Measurements from ENCODE around the gene PODXL2. TPM values are rescaled to one million over a fixed set of nuclear protein-coding genes. Genes with fewer than 3 reads are reported as not detected.

PODXL2 gene
- 5.4 and 6.5 TPM in 2 replicates for total RNA-seq

DNA sequence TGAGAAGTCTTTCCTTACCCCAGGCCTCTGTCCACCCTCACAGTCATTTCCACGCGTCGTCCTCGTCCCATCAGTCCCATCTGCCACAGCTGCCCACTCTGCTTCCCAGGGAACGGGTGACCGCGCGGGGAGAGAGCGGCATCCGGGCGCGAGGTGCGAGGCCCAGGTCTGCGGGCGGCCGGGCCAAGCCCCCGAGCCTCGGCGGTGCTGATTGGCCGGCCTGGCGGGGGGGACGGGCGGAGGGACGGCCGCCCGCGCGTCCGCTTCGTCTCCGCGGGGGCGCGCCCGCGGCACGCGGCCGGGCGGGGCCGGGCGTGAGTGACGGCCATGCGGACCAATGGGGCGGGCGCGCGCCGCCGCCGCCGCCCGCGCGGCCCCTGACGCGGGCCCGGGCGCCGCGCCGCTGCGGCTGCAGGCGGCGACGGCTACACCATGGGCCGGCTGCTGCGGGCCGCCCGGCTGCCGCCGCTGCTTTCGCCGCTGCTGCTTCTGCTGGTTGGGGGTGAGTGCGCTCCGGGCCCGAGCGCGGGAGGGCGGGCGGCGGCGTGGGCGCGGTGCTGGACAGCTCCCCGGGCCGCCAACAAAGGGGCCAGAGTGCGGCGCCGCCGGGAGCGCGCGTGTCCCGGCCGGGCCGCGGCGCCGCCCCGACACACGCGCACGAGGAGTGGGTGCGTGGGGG is at the start of gene PODXL2:
Gene PODXL2 (plus strand): TSS at position 398 of the 679 bp plus-strand sequence. CDS start 35 bp downstream, at position 433.

DNA sequence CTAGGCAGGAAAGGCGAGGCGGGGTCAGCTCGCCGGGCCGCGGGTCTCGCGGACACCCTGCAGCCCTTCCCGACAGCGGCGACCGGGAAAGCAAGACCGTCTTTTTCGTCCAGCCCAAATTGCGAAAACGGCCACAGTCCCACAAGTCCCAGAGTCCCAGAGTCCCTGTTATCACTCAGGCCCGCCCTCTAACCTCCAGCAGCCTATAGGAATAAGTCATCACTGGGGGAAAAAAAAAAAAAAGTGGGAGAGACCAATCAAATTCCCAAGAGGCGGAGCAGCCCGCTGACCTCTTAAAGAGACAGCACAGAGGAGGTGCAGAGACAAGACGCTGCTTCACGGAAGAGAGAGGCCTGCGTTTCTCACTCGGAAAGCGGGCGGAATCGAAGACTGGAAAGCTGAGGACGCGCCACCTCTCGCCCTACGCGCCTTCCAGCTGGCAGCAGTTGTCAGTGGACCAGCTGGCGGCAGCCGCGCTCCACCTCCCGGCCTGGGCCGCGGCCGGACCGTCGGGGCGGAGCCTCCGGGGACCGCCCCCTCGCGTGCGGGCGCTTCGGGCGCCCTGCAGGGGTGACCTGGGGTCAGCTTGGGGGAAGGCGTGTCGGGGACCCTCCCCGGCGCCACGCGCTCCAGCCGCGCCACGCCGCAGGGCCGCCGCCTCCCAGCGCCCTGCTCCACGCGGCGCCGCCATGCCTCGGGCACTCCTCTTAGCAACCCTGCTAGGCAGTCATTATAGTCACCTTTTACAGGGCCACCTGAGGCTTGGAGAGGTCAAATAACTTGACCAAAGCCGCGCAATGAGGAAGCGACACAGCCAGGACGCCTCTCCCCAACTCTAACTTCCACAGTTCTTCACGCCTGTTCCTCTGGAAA is 38.2 kb upstream of the PODXL2 start, which contains the start of gene TPRA1:
Gene TPRA1 (minus strand): TSS at position 141 of the 873 bp plus-strand sequence. CDS start 10,587 bp downstream, outside the sequence.

GRCh38 chr3:127672429-127673190 is 43.6 kb downstream of the PODXL2 start, which contains the start of gene ABTB1:
ABTB1 (plus strand) TSS chr3:127672952; CDS start chr3:127673026, 74 bp downstream.

Other genes starting within 250 kb of the PODXL2 start
- 43.3 and 49.5 TPM in 2 replicates for gene TPRA1, start 38.5 kb upstream of the PODXL2 start, total RNA-seq
- gene MCM2, start 30.8 kb upstream of the PODXL2 start, total RNA-seq = 24.2 and 25.5 TPM in 2 replicates
- gene ABTB1, start 43.8 kb downstream of the PODXL2 start, total RNA-seq = 15.4 and 21.1 TPM in 2 replicates
- gene MGLL, start 193.3 kb downstream of the PODXL2 start, total RNA-seq = 77.0 and 77.5 TPM in 2 replicates

Measured in smooth muscle cell of the pulmonary artery (primary cell).